GM21367 (cell line): ENCODE data around the gene ZMYM4.
"Not testable (repeated sequence)": the region's sequence is repeated elsewhere in the genome, so short reads cannot be mapped to it uniquely, and the experiment has no call there.

Experiments used
- ATAC-seq: cut with Tn5 transposase; IDR thresholded peaks from one replicate; pipeline ENCODE4 v1.9.1; 2021; ENCODE audit not compliant: unreplicated experiment

The ZMYM4 gene

DNA sequence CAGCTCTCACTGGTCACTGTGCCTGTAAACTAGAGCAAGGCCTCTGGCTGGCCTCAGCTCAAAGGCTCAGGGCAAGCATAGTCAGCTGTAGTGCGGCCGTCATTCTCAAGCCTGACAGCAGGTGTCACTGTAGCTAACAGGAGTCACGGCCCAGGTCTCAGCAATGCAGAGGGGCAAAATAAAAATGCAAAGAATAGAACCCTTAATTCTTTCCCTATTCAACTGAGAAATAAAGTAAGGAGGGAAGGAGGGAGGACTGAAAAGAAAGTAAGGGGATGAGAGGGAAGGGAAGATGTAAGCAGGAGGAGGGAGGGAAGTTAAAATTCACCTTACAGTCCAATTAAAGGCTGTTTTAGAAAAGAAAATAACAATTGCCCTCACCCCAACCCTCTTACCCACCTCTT is 182.6 kb downstream of the ZMYM4 start:
- no peak for ATAC-seq

DNA sequence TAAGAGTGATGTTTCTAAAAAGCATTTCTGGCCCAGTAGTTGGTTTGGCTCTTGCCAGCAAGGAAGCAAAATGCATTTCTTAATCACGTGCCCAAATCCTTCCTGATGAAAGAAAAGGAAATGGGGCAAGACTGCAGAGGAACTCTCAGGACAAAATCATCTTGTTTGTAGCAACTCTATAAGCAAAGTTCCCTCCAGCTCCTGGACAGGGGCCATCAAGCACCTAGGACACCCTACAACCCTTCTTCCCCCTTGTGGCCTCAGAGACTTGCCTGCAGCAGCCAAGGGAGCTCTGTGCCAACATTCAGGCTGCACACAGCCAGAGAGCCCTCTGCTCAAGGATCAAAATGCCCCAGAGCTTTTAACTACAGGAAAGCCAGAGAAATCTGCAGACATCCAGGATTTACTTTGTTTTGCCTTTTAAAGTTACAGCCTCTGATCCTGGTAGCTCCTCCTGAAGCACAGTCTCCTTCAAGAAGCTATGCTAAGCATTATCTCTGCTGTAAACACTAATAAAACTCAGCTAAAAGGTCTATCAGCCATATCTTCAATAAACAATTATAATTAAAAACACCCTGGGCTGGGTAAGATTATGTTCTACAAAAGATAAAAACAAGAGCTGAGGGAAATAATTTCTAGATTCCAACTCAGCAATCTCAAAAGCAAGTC is 183.7 kb downstream of the ZMYM4 start:
- ATAC-seq, result no peak

DNA sequence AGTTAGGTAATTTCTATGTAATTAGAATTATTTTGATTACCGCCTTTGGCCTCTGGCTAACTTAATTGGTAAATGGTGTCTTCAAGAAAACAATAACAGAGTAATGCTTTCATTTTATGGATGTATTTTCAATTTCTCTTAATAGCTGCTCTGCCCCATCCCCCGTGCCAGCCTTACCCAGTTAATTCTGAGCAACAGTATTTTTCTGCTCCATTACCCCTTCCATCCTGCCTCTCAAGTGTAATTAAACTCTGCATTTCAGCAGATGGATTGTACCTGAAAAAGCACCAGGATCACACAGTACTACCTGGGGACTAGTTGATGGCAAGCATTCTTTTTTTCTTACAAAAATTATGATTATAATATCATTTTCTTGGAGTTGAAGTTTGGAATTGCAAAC is 184.5 kb downstream of the ZMYM4 start:
- ATAC-seq, result no peak

DNA sequence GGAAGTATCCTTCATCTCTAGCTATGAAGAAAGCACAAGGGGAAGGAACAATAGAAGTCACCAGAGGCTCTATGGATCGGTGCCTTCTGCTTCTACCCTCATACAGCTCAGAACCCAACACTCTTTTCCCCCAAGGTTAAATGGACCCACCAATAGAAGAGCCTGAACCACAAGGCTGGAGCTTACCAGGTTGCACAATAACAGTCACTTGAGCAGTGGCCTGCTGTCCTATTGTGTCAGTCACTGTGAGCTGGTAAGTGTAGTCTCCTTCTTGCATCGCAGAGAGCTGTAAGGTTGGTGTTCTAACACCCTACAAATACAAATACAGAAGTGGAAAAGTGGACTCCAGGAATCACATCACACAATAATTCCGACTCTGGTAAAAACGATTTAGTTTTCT is 185.7 kb downstream of the ZMYM4 start:
- ATAC-seq, result no peak

DNA sequence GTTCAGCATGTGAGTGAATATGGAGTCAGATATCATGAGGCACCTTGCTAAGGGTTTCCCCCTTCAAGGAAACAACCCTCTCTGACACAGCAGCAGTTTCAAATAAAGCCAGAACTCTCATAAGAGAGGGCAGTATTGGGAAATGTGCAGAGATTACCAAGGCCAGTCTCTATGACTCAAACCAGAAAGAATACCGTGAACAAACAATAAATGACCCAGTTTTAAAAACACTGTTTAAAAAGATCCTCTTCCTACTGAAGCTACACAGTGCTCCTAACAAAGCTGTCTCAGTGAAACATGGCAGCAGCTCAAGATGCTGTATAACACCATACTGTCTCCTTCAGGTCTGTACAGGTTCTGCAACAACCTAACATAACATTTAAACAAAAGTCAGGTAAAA is 186.1 kb downstream of the ZMYM4 start:
- no peak for ATAC-seq

DNA sequence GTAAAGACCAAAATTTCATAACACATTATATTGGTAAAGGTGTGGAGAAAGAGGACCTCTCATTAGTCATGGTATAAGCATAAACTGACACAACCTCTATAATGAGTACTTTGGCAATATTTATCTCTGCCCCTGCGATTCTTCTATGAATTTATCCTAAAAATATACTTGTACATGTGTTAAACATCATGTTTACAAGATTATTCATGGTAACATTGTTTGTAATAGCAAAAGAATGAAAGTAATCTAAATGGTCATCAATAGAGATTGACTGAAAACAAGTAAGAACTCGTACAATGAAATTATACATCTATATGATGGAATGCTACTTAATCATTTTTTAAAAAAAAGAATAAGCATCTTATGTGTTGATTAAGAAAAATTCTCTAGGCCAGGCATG is 192.3 kb downstream of the ZMYM4 start:
- no peak for ATAC-seq

DNA sequence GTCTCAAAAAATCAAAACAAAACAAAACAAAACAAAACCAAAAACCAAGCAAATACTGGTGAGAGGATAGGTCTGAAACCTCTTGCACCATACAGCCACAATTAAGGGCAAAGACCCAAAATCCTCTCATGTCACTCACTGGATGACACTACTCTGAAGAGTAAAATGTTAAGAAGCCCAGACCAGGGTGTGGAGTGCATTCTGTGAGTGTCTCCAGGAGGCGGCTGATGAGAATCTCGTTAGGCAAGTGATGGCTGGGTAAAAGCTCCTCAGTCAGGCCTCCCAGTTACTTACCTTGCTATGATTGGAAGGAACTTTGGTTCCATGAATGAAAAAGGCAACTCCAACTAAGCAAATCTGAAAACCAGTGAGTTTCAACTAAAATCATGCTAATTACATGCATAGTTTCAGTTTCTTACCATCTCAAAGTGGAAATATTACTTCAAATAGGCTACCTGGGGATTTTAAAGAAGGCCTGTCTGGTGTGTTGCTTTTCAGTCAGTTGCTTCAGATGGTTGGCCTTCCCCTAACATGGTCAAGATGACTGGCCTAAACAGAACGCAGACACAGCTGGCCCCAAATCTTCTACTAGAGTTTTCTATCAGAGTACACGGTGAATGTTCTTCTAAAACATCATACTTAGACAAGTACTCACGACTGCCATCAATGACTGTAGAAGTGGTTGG is 193.6 kb downstream of the ZMYM4 start:
- ATAC-seq, result no peak

DNA sequence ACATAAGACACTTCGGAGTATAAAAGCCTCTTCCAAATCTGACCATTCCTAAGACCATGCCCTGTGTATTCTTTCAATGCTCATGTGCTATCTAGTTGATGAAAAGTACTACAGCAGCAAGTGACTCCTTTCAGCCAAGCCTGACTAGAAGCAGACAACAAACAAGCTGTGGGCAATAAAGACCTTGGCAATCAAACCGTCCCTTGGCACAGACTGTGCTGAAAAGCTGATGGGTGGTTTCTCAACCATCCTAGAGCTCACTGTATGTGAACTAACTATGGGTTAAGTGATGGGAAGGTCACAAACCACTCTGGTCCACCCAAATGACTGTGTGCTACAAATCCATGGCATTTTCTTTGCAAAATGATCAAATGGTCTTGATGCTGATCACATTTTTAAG is 194.7 kb downstream of the ZMYM4 start:
- ATAC-seq, result no peak

DNA sequence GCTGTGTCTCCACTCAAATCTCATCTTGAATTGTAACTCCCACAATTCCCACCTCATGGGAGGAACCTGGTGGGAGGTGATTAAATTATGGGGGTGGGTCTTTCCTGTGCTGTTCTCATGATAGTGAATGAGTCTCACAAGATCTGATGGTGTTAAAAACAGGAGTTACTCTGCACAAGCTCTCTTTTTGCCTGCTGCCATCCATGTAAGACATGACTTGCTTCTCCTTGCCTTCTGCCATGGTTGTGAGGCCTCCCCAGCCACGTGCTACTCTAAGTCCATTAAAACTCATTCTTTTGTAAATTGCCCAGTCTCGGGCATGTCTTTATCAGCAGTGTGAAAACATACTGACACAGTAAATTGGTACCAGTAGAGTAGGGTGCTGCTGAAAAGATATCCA is 195.2 kb downstream of the ZMYM4 start:
- ATAC-seq, result not testable (repeated sequence)

DNA sequence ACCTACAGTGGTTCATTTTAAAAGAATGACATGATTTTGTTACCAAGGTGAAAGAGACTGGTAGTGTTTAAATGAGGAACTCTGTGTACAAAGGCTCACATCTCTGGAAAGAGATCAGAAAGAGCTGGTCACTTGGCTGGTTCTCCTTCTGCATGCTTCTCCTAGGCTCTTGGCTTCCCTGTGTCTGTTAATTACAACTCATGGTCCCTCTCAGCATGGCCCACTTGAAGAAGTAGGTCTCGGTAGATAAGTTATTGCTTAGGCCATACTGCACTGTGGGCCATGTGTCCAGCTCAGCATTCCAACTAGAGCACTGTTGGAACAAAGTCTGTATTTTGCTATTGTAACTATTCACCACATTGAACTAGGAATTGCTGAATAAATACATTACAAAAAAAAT is 197.6 kb downstream of the ZMYM4 start:
- no peak for ATAC-seq

DNA sequence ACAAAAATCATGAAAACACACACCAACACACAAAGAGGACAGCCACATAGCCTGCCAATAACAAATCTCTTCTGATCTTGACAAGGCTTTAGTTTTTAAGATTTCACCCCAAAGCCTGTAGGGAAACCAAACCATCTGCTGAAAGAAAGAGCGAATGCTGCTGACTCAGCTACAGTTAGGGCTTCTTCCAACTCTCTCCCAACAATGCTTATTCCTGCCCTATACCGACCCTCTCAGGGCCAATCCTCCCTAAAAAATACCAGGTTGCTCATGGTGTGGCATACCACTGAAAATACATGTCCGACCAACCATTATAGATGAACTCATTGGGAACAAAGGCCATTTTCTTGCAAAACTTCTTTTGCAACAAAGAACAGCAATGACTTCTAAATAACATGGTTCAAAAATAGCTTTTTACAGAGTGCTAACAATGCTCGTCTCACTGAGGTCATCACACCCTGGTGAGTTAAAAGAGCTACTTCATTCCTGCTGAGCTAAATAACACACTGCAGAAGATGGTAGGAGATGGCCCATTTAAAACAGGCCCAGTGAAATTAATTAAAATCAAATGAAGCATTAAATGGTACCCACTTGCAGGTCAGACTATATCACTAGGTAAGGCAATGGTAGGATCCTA is 202.6 kb downstream of the ZMYM4 start:
- no peak for ATAC-seq
